DOHH2 (cell line): Measurements from ENCODE around the gene FATE1.

Source experiments
- CTCF ChIP-seq: fragments of 200-600 bp; sonication (generic); IDR thresholded peaks from one replicate; pipeline ENCODE4 v1.5.1; 2014; ENCODE audit warnings: antibody characterized with exemption, mild to moderate bottlenecking, low read depth, low read length; ENCODE audit not compliant: poor library complexity, severe bottlenecking
- EZH2phosphoT487 ChIP-seq: fragments of 200-600 bp; sonication (generic); IDR thresholded peaks from 2 replicates; pipeline ENCODE4 v1.6.1; 2017; ENCODE audit warnings: borderline replicate concordance, mild to moderate bottlenecking, antibody characterized with exemption, low read length, moderate library complexity, mixed read lengths

DNA sequence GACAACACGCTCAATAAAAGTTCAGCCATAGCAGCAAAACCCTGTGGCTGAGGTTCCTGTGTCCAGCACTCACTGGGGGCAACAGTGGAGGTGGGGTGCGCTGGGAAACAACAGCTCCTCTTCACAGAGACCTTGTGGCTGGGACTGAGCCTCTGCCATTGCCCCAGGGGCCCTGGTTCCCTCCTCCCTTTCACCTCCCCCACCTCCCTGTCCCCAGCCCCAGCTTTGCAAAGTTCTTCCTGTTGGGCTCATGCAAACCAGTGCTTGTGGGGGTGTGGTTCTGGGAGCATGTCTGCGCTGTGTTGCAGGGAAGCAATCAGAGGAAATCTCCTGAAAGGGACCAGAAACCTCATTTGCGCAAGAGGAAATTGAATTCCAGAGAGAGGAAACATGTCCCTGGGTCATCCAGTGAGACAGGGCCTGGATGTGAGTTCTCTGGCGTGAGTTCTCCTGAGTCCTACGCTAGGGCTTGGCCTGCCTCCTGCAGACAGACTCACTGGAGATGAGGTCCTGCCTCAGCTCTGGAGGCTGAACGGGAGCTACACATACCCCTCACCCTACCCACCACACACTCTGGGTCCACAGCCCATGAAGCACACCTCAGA, 7.4 kb downstream of the FATE1 start:
- TF ChIP-seq CTCF, result no peak
- TF ChIP-seq EZH2phosphoT487, result no peak
